ENCODE measurements around the gene MPPED1.

The MPPED1 gene

DNA sequence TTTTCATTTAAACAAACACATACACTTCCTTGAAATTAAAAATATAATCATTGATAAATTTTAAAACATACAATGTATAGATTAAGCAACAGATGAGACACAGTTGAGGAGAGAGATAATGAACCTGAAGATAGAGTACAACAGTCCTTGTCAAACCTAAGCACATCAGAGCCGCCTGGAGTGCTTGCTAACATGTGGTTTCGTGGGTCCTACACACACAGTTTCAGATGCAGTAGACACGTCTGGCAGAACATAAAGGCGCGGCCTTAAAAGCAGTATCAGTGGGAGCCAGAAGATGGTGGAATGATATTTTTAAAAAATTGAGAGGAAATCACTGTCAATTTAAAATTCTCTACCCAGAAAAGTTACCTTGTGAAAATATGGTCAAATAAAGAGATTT lies 134.4 kb downstream of the MPPED1 start:
- Histone ChIP-seq H3K27me3 (ENCODE audit: low read length) (no peaks in the 10 kb centered on the region), H3K4me2 (ENCODE audit: low read depth, low read length, poor library complexity, severe bottlenecking) (no peak overlapping the region), H3K9ac (ENCODE audit: low read length) (no peak overlapping the region), H3K27ac (ENCODE audit: low read depth, low read length) (no peak overlapping the region), H3F3A (ENCODE audit: insufficient read depth) (no peaks in the 10 kb centered on the region), H3K9me3 (ENCODE audit: insufficient read depth, low read length) (no peaks in the 10 kb centered on the region), H3K4me3 (ENCODE audit: insufficient read depth, low read length, poor library complexity, severe bottlenecking) (no peak overlapping the region), H3K9me2 (replicated peaks; ENCODE audit: insufficient read depth, low read length) (no peaks in the 10 kb centered on the region), H3K79me2 (ENCODE audit: insufficient read depth, low read length) (no peaks in the 10 kb centered on the region), H3K36me3 (ENCODE audit: low read length) (no peaks in the 10 kb centered on the region), H4K20me1 (ENCODE audit: low read depth, low read length) (no peaks in the 10 kb centered on the region), H2AFZ (ENCODE audit: low read depth, low read length, severe bottlenecking) (no peak overlapping the region)
- TF ChIP-seq EZH2phosphoT487 (conservative IDR thresholded peaks at IDR 0.05; ENCODE audit: low read length): no peak
- TF ChIP-seq, protein P1, sequence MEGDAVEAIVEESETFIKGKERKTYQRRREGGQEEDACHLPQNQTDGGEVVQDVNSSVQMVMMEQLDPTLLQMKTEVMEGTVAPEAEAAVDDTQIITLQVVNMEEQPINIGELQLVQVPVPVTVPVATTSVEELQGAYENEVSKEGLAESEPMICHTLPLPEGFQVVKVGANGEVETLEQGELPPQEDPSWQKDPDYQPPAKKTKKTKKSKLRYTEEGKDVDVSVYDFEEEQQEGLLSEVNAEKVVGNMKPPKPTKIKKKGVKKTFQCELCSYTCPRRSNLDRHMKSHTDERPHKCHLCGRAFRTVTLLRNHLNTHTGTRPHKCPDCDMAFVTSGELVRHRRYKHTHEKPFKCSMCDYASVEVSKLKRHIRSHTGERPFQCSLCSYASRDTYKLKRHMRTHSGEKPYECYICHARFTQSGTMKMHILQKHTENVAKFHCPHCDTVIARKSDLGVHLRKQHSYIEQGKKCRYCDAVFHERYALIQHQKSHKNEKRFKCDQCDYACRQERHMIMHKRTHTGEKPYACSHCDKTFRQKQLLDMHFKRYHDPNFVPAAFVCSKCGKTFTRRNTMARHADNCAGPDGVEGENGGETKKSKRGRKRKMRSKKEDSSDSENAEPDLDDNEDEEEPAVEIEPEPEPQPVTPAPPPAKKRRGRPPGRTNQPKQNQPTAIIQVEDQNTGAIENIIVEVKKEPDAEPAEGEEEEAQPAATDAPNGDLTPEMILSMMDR (IDR thresholded peaks at IDR 0.05; ENCODE audit: insufficient read depth, low read length, poor library complexity, severe bottlenecking): no peak

DNA sequence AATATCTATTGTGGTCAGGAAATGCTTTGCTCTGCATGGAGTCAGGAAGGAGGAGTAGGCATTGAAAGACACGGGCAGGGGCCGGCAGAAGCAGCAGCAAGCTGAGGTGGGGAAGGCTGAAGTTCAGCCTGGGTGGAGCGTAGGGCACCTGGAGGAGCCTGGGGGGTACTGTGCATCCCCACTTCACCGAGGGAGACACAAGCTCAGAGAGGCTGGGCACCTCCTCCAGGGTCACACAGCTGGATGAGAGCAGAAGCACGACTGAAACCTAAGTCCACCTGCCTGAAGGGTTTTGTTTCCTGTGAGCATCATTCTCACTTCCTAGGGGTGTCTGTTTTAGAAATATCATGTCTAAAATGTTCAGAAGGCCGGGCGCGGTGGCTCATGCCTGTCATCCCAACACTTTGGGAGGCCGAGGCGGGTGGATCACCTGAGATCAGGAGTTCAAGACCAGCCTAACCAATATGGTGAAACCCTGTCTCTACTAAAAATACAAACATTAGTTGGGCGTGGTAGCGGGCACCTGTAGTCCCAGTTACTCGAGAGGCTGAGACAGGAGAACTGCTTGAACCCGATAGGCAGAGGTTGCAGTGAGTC lies 138.3 kb downstream of the MPPED1 start:
- H3K9me3 ChIP-seq (ENCODE audit: insufficient read depth, low read length): no peaks in the 10 kb centered on the region
- no peak overlapping the region for H2AFZ ChIP-seq (ENCODE audit: low read depth, low read length, severe bottlenecking)
- H3K4me2 ChIP-seq (ENCODE audit: low read depth, low read length, poor library complexity, severe bottlenecking): no peak overlapping the region

DNA sequence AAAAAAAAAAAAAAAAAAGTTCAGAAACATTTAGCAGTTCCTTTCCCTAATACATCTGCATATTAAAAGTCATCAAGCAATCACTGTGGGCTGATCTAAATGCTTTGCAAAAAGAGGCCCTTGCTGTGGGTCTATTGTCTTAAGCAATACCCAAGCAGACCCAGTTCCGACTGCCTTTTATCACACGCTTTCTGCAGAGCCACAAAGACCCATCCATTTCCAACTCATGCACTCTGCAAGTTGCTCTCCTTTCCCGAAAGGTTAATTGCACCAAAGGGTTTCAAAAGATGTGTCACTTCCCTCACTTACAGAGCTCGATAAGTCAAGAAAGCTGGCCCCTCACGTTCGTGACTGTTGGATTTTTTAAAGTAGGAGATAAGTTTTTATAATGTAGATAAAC lies 138.9 kb downstream of the MPPED1 start:
- no peaks in the 10 kb centered on the region for H3F3A ChIP-seq (ENCODE audit: insufficient read depth)
- no peaks in the 10 kb centered on the region for H3K27me3 ChIP-seq (ENCODE audit: low read length)
- no peak overlapping the region for H3K9ac ChIP-seq (ENCODE audit: low read length)

More for the DNA sequence above, 138.3 kb downstream of the MPPED1 start:
- H3K27ac ChIP-seq (ENCODE audit: low read depth, low read length): no peak overlapping the region
- no peaks in the 10 kb centered on the region for H4K20me1 ChIP-seq (ENCODE audit: low read depth, low read length)
- H3K4me3 ChIP-seq (ENCODE audit: insufficient read depth, low read length, poor library complexity, severe bottlenecking): no peak overlapping the region
- no peak overlapping the region for H3K9ac ChIP-seq (ENCODE audit: low read length)
- H3F3A ChIP-seq (ENCODE audit: insufficient read depth): no peaks in the 10 kb centered on the region
- no peaks in the 10 kb centered on the region for H3K9me2 ChIP-seq (replicated peaks; ENCODE audit: insufficient read depth, low read length)
- no peaks in the 10 kb centered on the region for H3K79me2 ChIP-seq (ENCODE audit: insufficient read depth, low read length)
- TF ChIP-seq EZH2phosphoT487 (conservative IDR thresholded peaks at IDR 0.05; ENCODE audit: low read length): no peak
- TF ChIP-seq, protein P1 (IDR thresholded peaks at IDR 0.05; ENCODE audit: insufficient read depth, low read length, poor library complexity, severe bottlenecking): no peak
- no peaks in the 10 kb centered on the region for H3K27me3 ChIP-seq (ENCODE audit: low read length)
- H3K36me3 ChIP-seq (ENCODE audit: low read length): no peaks in the 10 kb centered on the region

More for the DNA sequence above, 138.9 kb downstream of the MPPED1 start:
- H3K9me2 ChIP-seq (replicated peaks; ENCODE audit: insufficient read depth, low read length): no peaks in the 10 kb centered on the region
- H4K20me1 ChIP-seq (ENCODE audit: low read depth, low read length): no peaks in the 10 kb centered on the region
- no peaks in the 10 kb centered on the region for H3K79me2 ChIP-seq (ENCODE audit: insufficient read depth, low read length)
- no peak for TF ChIP-seq EZH2phosphoT487 (conservative IDR thresholded peaks at IDR 0.05; ENCODE audit: low read length)
- TF ChIP-seq, protein P1 (IDR thresholded peaks at IDR 0.05; ENCODE audit: insufficient read depth, low read length, poor library complexity, severe bottlenecking): no peak
- H3K4me2 ChIP-seq (ENCODE audit: low read depth, low read length, poor library complexity, severe bottlenecking): no peak overlapping the region
- H2AFZ ChIP-seq (ENCODE audit: low read depth, low read length, severe bottlenecking): no peak overlapping the region
- H3K27ac ChIP-seq (ENCODE audit: low read depth, low read length): no peak overlapping the region
- H3K9me3 ChIP-seq (ENCODE audit: insufficient read depth, low read length): no peaks in the 10 kb centered on the region
- no peak overlapping the region for H3K4me3 ChIP-seq (ENCODE audit: insufficient read depth, low read length, poor library complexity, severe bottlenecking)
- H3K36me3 ChIP-seq (ENCODE audit: low read length): no peaks in the 10 kb centered on the region

All from SU-DHL-6 (cell line).